ENCODE data around the gene MEF2A.

GRCh38 chr15:99681990-99682389 lies 116.2 kb downstream of the MEF2A start:
- TF ChIP-seq CTCF (IDR thresholded peaks at IDR 0.05; ENCODE audit: borderline replicate concordance, extremely low read depth, low read length, poor library complexity, severe bottlenecking) (no peak), EZH2 (IDR thresholded peaks at IDR 0.05; ENCODE audit: borderline replicate concordance, low read depth, low read length, severe bottlenecking) (no peak)
